NCI-H1048 (cell line): ENCODE data around the gene LGALS3.
"Not testable (repeated sequence)": the region's sequence is repeated elsewhere in the genome, so short reads cannot be mapped to it uniquely, and the experiment has no call there.

ENCODE experiments used
- DNase-seq: peaks from one replicate; lab custom pipeline; 2025; lab: John Stamatoyannopoulos, UW

The LGALS3 gene

DNA sequence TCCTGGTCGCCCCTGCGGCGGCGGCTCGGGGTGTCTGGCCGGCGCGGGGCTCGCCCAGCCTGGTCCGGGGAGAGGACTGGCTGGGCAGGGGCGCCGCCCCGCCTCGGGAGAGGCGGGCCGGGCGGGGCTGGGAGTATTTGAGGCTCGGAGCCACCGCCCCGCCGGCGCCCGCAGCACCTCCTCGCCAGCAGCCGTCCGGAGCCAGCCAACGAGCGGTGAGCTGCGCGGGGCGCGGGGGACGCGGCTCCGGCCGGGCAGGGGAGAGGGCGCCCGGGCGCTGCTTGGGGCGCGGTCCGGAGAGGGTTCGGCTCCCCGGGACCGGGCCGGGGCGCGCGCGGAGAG, at the start of gene LGALS3:
LGALS3 (plus strand) TSS at position 167 of the 342 bp plus-strand sequence. CDS start 8,122 bp downstream, outside the sequence.
- peak; percentile 41 for DNase-seq

DNA sequence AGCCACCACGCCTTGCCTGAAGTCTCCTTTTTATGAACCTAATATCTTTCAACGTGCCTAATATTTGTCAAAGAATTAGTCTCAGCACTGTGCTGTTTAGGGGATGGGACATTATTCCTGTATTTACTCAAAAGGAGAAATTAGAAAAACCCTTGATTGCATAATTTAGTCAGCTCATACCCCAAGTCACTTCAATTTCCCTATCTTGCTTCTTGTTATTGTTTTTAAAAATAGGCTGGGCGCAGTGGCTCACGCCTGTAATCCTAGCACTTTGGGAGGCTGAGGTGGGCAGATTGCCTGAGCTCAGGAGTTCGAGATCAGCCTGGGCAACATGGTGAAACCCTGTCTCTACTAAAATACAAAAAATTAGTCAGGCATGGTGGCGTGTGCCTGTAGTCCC, 49.1 kb upstream of the LGALS3 start:
- not testable (repeated sequence) for DNase-seq

DNA sequence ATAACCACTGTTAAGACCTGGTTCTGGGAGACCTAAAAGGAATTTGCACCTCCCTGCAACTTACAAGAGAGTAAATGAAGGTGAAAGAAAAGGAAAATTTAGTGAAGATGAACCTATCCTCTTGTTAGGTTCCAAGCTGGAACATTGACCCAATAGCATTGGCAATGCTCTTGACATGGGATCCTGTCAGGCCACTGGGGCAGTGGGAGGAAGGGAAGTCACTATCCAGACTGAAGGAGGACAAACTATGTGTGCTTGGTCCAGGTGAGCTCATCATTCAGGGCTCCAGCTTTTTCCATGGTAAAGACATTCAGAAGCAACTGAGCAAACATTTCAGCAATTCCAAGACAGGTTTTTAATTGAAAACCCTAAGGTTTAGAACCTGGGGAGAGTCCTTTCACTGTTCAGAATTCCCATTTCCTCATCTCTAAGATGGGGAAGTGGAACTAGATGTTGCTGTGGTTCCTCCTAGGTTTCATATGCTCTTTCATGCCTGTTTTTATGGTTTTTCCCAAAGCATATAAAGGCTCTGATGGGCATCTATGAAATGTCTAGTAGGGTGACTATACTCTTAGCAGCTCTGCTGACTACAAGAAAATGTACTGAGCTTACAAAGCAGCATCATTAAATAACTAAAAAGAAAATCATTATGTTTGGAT, 44.5 kb upstream of the LGALS3 start:
- DNase-seq, result no peak

DNA sequence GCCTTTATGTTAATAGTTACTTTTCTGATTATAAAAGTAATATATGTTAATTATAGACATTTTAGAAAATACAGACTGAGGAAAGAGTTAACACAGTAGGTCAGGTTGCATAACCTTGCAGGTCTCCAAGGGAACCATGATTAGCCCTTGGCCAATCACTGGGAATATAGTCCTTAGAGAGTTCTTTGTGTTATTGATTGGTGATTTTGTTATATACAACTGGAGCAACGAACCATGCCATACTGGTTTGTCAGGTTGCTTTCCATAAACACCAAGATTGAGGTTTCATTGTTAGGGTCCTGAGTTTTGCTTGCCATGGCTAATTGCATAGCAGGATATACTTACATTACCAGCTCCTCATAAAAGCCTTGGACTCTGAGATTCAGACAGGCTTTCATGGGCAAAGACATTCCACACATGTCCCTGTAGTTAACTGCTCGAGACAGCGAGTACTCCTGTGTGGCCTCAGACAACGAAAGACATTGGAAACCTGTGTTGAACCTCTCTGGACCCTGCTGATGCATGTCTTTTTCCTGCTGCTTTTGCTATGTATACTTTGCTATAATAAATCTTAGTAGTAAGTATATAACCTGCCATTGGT, 43.9 kb upstream of the LGALS3 start:
- DNase-seq, result no peak

DNA sequence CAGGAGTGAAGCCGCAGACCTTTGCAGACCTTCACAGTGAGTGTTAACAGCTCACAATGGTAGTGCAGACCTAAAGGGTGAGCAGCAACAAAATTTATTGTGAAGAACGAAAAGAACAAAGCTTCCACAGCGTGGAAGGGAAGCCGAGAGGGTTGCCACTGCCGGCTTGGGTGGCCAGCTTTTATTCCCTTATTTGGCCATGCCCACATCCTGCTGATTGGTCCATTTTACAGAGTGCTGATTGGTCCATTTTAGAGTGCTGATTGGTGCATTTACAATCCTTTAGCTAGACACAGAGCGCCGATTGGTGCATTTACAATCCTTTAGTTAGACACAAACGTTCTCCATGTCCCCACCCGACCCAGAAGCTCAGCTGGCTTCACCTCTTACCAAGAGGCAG, 42.1 kb upstream of the LGALS3 start:
- DNase-seq, result no peak

DNA sequence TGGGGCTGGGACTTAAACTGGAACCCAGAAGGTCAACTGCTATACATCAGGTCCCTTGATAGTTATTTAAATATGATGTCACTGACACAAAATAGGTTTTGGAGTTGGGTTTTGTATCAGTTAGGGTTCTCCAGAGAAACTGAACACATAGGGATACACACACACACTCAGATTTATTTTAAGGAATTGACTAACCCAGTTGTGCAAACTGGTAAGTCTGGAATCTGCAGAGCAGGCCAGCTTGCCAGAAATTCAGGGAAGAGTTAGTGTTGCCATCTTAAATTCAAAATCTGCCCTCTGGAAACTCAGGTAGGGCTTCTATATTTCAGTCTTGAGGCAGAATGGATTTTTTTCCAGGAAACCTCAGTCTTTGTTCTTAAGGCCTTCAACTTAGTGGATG, 40.7 kb upstream of the LGALS3 start:
- no peak for DNase-seq

DNA sequence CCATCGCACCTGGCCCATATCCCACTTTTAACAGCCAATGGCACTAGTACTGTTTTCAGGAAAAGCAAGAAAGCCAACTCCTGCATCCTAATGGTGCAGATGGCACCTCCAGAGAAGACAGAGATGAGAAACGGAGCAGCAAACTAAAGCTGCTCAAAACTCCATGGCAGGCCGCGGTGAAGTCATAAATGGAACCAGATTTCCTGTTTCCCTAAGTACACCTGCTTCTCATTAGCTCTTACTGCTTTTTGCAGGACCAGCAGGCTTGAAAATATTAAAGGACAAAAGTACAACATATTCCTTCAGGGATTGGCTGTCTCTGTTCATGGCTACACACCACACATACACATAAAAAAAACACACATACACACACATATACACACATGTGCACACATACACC, 36.7 kb upstream of the LGALS3 start:
- no peak for DNase-seq

DNA sequence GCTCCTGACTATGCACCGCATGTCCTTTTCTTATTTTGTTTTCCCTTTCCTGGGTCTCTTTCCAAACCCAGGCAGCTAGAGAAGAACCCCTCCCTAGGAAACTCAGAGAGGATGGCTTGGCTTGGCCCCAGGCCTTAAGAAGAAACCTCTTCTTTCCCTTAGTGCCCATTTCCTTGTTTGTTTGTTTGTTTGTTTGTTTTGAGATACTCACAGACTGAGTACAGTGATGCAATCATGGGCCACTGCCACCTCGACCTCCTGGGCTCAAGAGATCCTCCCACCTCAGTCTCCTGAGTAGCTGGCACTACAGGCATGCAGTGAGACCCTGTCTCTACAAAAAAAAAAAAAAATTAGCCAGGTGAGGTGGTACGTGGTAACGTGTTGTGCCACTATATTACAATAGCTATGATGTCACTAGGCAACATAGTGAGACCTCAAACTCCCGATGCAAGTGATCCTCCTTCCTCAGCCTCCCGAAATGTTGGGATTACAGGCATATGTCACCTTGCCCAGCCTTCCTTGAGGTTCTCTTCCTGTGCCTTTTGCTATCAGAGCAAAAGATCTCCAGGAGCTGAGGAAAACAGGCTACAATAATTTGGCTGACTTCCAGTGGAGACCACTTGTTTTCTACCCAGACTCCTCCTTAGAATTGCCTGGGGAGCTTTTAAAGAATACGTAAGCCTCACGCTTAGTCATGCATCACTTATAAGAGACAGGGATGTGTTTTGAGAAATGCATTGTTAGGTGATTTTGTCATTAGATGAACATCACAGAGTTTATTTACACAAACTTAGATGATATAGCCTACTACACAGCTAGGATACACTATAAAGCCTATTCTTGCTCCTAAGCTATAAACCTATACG, 34.5 kb upstream of the LGALS3 start:
- no peak for DNase-seq

DNA sequence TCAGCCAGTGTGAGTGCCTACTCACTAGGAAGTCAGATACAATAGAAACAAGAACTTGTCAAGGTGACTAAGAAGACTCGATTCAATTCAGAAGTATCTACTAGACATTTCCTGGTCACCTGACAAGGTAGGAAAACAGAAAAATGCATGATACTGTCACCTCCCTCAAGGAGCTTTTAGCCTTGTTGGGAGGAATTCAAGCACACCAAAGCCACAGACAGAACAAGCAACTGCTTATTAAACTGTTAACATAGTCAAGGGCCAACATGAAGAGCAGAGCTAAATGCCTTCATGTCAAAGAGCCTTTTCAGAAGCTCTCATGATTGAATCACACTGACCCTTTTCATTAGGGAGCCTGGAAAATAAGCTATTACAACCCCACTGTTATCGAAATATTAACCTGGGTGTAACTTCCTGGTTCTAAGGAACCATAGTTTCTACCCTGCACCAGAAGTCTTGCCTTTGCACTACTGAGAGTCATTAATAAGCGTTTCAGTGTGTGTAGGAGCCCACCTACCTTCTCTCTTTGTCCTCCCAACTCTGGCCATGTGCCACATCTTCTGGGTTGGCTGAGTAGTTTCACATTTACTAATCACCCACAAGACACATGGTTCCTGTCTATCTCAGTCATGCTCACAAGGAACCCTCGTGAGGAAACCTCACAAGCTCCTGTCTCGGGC, 31.0 kb upstream of the LGALS3 start:
- DNase-seq, result no peak

DNA sequence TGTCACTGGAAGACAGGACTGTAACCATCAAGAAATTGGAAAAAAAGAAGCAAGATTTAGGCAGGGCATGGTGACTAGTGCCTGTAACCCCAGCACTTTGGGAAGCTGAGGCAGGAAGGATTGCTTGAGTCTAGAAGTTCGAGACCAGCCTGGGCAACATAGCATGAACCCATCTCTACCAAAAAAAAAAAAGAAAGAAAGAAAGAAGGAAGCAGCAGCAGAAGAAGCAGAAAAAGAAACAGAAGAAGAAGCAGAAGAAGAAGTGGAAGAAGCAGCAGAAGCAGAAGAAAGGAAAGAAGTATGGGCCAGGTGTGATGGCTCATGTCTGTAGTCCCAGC, 30.5 kb upstream of the LGALS3 start:
- no peak for DNase-seq

DNA sequence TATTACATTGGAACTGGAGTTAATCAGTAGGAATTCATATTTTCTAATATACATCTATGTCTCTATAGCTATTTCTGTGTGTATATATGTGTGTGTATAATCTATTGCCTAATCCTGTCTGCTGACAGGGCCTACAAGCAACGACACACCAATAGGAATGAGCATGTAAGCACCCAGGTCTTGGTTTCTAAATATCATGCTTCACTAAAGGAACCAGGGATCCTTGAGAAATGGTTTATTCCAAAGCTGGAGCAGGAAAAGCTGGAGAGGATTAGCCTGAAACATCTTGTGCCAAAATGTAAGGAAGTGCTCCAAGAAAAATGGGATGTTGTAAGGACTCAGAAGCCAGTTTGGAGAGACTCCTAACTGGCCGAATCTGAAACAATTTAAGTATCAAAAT, 29.3 kb upstream of the LGALS3 start:
- no peak for DNase-seq

DNA sequence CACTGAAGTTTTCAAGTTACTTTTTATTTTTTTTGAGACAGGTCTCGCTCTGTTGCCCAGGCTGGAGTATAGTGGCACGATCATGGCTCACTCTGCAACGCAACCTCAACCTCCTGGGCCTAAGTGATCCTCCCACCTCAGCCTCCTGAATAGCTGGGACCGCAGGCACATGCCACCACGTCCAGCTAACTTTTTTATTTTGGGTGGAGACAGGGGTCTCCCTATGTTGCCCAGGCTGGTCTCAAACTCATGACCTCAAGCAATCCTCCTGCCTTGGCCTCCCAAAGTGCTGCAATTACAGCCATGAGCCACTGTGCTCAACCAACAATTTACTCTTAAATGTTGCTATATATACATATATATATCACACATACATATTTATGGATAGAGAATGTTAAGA, 27.4 kb upstream of the LGALS3 start:
- no peak for DNase-seq

DNA sequence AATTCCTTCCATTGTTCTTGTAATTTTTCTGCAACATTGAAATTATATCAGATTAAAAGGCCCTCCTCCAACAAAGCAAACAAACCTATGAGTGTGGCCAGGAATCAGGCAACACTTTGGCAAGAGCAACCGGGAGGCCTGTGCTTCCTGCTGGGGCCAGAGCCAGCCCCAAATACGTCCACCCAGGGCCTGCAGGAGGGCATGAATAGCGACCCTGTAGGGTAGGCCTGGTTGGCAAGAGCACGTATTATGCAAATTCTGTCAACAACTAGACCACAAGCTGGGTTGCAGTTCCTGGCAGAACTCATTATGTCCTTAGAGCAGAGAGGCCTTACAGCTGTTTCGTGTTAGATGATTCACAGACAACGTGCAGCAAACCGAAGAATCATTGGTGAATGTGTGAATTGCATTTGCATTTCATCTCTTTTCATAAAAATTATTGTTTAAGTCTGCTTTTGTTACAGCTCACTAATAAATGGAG, 26.9 kb upstream of the LGALS3 start:
- peak; percentile 96 for DNase-seq

DNA sequence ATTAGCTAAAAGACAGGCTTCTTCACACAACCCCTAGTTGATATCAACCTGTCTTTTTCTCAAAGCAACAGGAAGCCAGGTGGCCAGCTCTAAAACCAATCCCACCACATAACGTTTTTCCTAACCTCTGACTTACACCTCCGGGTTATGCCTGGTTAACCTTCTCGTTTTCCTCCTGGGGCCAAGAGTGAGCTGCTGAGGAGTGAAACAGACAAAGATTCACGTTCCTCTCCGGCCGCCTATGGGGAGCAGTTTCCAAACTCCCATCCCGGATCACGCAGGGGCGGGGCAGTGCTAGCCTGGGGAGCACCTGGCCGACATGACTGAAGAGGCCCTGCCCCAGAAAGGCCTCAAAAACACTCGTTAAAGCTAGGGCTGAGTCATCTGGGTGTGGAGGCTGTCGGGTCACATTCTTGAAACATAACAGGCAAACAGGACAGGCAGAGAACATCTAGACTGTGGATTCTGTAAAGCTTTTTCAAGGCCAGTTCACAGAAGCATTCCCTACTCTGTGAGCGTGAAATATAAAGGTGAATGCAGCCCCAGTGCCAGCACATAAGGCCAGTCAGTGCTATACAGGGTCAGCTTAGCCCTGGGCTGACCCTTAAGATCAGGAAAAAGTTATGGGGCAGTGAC, 25.9 kb upstream of the LGALS3 start:
- peak; percentile 27 for DNase-seq

DNA sequence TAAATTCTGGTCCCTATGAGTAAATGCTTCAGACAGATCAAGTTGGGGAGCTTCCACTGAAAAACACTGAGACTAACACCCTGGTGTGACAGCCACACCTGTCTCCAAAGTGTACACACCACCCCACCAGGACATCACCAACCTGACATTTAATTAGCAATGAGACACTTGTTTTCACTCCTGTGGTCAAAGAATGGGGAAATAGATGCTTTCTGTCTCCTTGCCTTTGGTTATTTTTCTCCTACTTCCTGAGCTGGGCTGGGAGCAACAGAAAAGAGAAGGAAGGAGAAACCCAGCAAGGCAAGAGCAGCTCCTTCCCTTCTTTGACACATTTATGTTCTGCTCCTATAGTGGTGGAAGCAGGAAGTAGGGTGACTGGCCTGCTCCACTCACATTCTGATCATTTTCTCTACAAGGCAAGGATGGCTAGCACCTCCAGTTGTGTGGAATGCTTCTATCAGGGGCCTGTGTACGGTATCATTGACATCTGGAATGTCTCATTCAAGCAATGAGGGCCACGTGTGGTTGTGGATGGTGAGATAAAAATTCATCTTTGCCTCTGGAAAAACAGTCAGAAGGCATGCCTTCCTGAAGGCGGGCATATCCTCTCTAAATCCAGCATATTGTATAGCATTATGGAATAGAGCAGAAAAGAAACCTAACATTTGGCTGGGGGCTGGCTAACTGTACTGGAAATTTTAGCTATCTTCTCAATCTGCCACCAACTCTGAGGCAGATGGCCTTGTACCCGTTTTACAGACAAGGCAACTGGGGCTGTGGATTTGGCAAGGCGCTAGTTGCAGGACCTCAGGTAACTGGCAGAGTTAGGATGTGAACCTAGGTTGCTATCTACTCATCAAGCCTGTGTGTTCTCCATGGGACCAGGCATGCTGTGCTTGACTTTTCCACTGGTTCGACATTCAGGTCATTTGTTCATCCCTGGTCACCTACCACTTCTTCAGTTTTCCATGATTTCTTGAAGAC, 24.8 kb upstream of the LGALS3 start:
- no peak for DNase-seq

DNA sequence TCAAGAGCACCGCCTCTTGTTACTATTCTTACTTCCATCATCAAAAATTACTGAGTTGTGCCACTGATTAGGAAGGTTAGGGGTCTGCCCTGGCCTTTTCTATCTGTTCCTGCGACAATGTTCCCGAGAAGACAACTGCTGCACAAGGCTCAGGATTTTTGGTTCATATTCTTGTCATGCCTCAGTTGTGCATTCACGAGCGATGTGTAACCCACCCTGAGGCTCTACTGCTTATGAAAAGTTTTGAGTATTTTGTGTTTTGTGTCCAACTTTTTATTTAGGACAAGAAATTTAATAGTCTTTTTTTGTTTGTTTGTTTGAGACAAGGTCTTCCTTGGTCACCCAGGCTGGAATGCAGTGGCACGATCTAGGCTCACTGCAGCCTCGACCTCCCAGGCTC, 23.1 kb upstream of the LGALS3 start:
- DNase-seq, result no peak

DNA sequence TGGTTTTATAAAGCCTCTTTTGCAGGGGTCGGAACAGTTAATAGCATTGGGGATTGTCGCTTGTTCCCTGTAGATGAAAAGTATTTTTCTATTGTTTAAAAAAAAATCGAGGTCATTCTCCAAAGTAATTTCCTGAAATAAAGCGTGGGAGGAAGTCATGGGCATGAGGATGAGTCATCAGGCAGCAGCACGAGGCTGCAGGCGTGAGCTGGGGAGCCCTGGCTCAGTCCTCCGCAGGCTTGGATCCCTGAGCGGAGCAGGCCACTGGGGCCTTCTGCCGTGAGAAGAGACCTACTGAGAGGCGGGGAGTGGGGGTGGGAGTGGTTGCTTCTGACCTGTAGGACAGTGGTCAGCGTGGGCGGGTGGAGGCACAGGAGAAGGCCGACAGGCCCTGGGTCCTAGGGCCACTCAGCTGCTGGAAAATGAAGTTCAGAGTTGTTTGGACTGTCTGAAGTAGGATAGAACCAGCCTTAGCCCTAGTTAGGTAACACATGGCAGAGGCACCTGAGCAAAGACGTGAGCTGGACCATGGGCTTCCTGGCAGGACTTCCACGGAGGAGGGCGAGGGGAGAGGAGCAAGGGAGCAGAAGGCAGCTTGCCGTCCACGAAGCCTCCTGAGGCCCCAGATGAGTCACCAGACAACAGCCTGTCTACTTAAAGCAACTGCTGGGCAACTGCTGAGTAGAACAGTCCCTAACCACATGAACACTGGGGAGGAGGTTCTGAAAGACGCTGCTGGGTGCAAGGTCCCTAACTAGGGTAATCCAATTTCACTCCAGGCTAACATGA, 21.1 kb upstream of the LGALS3 start:
- no peak for DNase-seq

DNA sequence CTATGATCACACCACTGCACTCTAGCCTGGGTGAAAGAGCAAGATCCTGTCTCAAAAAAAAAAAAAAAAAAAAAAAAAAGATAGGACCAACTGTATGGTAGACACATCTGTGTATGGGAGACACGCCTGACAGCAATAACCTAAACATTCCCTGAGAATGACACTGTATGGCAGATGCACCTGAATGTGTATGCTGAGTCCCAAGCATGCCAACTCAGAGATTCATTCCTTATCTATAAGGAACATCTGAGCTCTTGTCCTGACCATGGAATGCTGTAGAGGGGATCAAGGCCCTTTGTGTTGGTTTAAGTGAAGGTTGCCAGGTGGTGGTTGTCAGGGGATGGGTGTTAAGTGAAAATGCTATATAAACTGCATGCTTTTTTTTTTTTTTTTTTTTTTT, 19.2 kb upstream of the LGALS3 start:
- no peak for DNase-seq

DNA sequence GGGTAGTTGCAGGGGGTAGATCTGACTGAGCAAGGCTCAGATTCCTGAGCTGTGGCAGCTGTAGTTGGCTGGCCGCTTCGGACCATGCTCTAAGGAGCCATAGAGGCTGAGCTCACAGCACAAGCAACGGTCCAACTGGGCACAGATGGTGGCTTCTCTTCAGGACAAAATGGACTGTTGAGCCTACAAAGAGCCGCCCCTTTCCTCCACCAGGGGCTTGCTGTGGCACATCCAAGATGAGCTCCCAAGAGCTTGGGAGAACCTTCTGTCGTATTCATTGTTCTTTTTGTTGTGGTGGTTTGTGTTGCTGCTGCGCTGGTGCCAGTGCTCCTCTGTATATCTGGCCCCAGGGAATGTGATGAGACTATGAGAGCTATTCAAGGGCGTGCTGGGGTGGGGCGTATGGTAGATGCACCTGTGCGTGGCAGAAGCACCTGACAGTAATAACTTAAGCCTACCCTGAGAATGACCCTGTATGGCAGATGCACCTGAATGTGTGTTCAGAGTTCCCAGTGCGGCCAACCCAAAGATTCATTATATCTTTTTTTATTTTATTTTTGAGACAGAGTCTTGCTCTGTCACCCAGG, 17.8 kb upstream of the LGALS3 start:
- DNase-seq, result no peak

DNA sequence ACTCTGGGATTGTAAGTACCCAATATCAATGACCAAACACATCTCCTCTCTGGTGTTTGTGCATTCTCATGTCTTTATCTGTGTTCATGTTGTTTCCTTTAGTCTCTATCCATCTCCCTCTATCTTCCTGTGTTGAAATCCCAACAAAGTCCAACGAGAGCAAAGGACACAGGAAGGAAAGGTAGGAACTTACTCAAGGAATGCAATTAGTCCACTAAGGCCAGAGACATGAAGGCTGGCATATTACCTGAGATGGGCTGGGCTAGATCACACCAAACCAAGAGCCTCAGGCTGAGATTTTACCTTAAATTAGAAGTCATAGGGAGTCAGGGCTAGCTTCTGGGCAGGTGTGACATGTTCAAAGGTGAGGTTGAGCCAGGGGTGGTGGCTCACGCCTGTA, 14.3 kb upstream of the LGALS3 start:
- DNase-seq, result no peak
